HepG2 (cell line): Measurements from ENCODE around the gene SYTL5. TPM values are rescaled to one million over a fixed set of nuclear protein-coding genes. Genes with fewer than 3 reads are reported as not detected.

Experiments
- CENPT ChIP-seq: sonication (generic); formaldehyde crosslinking; IDR thresholded peaks from 2 replicates; pipeline ENCODE4 v1.8.0; 2022; ENCODE audit warnings: low read depth, mild to moderate bottlenecking, moderate library complexity, missing genetic modification reagents
- HBP1 ChIP-seq: IDR thresholded peaks from 2 replicates; pipeline ENCODE4 v1.6.1; 2016; ENCODE audit warnings: low read depth, control low read depth
- HNF1A ChIP-seq, 2 experiments: sonication (generic) in 1 of 2; formaldehyde crosslinking in 1 of 2; IDR thresholded peaks; 2 replicates each; pipeline versions ENCODE4 v1.4.0 to v1.6.1; 2016 to 2020; ENCODE audit warnings: borderline replicate concordance in 1 of 2, low read depth in 1 of 2, mild to moderate bottlenecking in 1 of 2, missing genetic modification reagents in 1 of 2
- KIAA2018 ChIP-seq: sonication (generic); formaldehyde crosslinking; IDR thresholded peaks from 2 replicates; pipeline ENCODE4 v1.5.0; 2020; ENCODE audit warnings: mild to moderate bottlenecking, missing genetic modification reagents, borderline replicate concordance
- MAFF ChIP-seq: IDR thresholded peaks from 2 replicates; pipeline ENCODE4 v1.6.1; 2011; ENCODE audit warnings: low read depth, low read length, improper control_type of control experiment
- SNAI1 ChIP-seq: sonication (generic); formaldehyde crosslinking; IDR thresholded peaks from 2 replicates; pipeline ENCODE4 v1.5.0; 2020; ENCODE audit warnings: mild to moderate bottlenecking, missing genetic modification reagents, borderline replicate concordance
- U2AF2 ChIP-seq: fragments of 200-400 bp; formaldehyde crosslinking; IDR thresholded peaks from 2 replicates; pipeline ENCODE4 v1.6.1; 2017; ENCODE audit warnings: low read depth, mild to moderate bottlenecking, low read length
- ZBTB7B ChIP-seq: sonication (generic); formaldehyde crosslinking; IDR thresholded peaks from 2 replicates; pipeline ENCODE4 v1.4.0; 2020; ENCODE audit warnings: missing genetic modification reagents
- ZNF235 ChIP-seq: sonication (generic); formaldehyde crosslinking; IDR thresholded peaks from 2 replicates; pipeline ENCODE4 v1.8.1; 2023; ENCODE audit warnings: mild to moderate bottlenecking, missing genetic modification reagents, borderline replicate concordance
- polyA plus RNA-seq, 8 experiments: library from polyadenylated mRNA; depleted of rRNA in 3 of 8; stranded (reverse) in 7 of 8; unstranded in 1 of 8; fragments of >200 nt; fragmentation: Illumina TruSeq in 4 of 8; extraction: Trizol in 4 of 8; gene quantifications; 2 replicates each; pipeline versions ENCODE4 v1.2.1 to v1.2.3, GENCODE V29; 2011 to 2016; ENCODE audit warnings: low read depth in 4 of 8, missing spikeins in 1 of 8, mixed read lengths in 1 of 8; ENCODE audit not compliant: insufficient read depth in 1 of 8
- total RNA-seq, 5 experiments: library from RNA; depleted of rRNA; stranded (reverse); fragments of >200 nt; fragmentation: Illumina TruSeq; extraction: Trizol; gene quantifications; 2 replicates each; pipeline ENCODE4 v1.2.3, GENCODE V29; 2016; ENCODE audit warnings: low read depth in 1 of 5
- TF ChIP-seq, protein P1 (sequence below): fragments of 450-650 bp; IDR thresholded peaks from 2 replicates; pipeline ENCODE4 v1.6.1; 2017; ENCODE audit warnings: mild to moderate bottlenecking

The SYTL5 gene
- total and polyA plus RNA-seq, 2 of the 13 experiments (the other 11 are each of a cell fraction or from before 2014, with no cell fraction given) = not detected

DNA sequence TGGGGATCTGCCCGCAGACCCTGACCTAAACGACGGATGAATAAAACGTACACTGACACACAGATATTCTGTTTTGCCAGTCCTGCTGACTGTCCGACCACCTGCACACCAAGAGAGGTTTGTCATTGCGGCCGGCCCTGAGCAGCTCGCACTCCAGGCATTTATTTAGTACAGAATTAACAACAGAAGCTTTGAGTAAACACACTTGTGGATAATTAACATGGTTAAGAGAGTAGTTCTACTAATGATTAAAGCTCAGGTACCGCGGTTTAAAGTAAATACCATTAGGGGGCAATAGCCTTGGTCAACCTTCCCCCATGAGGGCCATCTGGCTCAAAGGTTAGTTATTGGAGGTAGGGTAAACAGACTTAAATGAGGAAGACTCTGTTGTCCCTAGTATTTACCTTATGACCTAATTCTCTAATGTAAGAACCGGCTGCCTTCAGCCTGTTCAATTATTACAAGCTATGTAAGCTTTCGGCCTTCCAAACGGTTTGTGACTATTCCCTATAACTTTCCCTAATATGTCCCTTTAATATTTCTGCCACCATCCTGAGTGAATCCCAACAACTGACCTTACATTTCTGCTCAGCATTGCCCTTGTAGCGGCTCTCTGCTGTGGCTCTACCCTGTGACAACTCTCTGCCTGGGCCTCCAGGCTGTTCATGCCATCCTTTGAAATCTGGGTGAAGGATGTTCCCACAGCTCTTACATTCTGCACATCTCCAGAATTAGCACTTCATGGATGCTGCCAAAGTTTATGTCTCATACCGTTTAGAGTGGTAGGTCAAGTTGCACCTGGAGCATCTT is 46.9 kb upstream of the SYTL5 start (continued):
- TF ChIP-seq U2AF2 (no peak), HBP1 (CRISPR knock-in tag) (no peak), KIAA2018 (no peak), HNF1A (IDR thresholded peaks at IDR 0.05; ENCODE audit: low read depth) (peak; percentile 82), HNF1A (CRISPR knock-in tag; IDR thresholded peaks at IDR 0.05; ENCODE audit: borderline replicate concordance) (peak; percentile 86; the same call in 1 of the 2 replicates), CENPT (no peak), SNAI1 (CRISPR knock-in tag) (no peak), ZNF235 (CRISPR knock-in tag) (no peak), MAFF (no peak), ZBTB7B (CRISPR knock-in tag) (no peak)
- TF ChIP-seq, protein P1, sequence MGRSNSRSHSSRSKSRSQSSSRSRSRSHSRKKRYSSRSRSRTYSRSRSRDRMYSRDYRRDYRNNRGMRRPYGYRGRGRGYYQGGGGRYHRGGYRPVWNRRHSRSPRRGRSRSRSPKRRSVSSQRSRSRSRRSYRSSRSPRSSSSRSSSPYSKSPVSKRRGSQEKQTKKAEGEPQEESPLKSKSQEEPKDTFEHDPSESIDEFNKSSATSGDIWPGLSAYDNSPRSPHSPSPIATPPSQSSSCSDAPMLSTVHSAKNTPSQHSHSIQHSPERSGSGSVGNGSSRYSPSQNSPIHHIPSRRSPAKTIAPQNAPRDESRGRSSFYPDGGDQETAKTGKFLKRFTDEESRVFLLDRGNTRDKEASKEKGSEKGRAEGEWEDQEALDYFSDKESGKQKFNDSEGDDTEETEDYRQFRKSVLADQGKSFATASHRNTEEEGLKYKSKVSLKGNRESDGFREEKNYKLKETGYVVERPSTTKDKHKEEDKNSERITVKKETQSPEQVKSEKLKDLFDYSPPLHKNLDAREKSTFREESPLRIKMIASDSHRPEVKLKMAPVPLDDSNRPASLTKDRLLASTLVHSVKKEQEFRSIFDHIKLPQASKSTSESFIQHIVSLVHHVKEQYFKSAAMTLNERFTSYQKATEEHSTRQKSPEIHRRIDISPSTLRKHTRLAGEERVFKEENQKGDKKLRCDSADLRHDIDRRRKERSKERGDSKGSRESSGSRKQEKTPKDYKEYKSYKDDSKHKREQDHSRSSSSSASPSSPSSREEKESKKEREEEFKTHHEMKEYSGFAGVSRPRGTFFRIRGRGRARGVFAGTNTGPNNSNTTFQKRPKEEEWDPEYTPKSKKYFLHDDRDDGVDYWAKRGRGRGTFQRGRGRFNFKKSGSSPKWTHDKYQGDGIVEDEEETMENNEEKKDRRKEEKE = no peak
